Measurements from ENCODE around the gene IL19.

- TF ChIP-seq TAF1 (conservative IDR thresholded peaks at IDR 0.05): no peak
- TF ChIP-seq CTCF (IDR thresholded peaks at IDR 0.05; ENCODE audit: low read depth, low read length, missing input control): no peak
- TF ChIP-seq EGR1 (IDR thresholded peaks at IDR 0.05; ENCODE audit: low read depth in 2 of 2): no peak
Observed at GRCh38 chr1:206891412-206891811, 120.8 kb downstream of the IL19 start.

All from liver (tissue), 3 donors.